ENCODE measurements around the gene HIF1A.
"Not testable (repeated sequence)": the region's sequence is repeated elsewhere in the genome, so short reads cannot be mapped to it uniquely, and the experiment has no call there.

Gene HIF1A

GRCh38 chr14:61675291-61675690, 20.0 kb upstream of the HIF1A start:
- no peak for DNase-seq

GRCh38 chr14:61677479-61677878, 17.8 kb upstream of the HIF1A start:
- no peak for DNase-seq

DNA sequence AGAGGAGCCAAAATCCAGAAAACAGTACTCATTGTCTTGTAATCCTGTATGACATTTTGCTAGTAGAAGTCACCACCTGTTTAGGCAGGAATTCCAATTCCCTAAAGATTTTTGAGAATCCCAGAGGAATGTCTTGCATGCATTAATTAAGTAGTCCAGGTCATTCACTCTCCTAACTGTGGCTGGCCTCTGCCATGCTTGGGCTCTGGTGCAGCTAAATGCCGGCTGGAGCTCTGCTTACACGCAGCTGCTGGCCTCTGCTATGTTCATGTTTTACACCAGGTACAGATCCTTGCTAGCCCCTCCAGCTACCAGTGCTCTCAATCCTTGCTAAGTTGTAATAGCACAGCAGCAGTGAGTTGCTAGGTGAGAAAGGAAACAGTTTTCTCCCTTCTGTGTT, 16.3 kb upstream of the HIF1A start:
- DNase-seq: no peak

DNA sequence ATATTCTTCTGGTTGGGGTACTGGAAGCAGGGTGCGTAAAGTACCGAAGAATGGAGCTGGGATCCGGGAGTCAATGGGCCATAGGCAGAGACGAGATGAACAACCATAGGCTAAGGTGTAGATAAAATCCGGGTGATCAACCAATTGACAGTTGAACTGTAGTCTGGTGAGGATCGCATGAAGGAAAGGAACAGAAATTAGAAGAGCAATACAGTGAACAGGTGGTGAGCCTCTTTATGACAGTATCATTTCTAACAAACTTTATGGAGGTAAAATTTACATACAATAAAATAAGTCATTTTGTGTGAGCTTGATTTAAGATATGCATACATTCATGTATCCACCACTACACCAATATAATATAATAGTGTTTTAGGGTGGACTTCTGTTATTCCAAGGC, 13.9 kb upstream of the HIF1A start:
- no peak for DNase-seq

DNA sequence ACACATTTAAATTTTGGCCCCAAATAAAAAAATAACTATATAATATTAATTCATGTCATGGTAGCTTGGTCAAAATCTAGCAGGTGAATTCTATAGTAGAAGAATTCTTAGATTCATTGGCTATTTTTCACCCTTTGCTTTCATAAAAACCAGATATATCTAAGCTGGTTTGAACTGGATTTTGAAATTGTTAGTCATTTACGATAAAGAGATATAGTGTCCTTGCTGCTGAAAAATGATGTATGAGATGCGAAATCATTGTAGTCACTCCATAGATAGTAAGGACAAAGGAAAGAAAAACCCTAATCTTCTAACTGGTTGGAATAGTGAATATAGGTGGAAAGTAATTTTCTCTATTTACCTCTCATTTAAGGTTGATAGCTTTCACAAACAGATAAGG, 12.2 kb upstream of the HIF1A start:
- DNase-seq: no peak

GRCh38 chr14:61690039-61690438, 5.3 kb upstream of the HIF1A start:
- no peak for DNase-seq

DNA sequence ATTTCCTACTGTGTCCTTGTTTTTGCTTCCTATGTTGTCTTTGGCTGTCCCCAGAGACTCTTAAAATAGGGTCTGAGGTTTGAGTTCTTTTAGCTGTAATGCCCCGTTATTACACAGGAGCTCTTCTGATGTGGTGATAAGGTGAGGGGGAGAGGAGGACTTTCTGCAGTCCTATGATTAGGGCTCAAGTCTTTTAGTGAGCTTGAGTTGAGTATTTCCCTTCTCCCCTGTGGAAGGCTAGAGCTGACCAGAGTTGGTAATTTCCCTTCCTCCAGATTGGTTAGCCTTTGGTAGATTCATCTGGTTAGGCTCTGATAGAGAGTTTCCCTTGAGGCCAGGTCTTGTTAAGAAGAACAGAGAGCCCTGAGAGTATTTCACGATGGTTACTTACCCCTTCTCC, 4.3 kb upstream of the HIF1A start:
- DNase-seq: no peak

- DNase-seq: no peak
Observed at GRCh38 chr14:61691495-61691894, 3.8 kb upstream of the HIF1A start.

DNA sequence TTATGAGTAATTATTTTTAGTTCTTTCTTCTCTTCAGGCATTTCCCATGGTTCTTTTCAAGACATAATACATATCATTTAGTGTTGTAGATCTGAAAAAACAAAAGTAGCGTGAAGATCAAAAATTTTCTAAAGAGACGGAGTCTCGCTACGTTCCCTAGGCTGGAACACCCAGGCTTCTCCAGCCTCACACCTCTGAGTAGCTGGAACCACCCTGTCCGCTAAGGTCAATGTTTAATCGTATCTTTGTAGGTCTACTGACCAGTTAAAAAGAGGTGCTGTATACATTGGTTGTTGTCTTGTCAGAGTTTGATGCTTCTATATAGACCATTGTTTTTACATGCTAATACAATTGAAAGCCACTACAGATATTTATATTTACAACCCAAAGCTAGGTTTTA, 1.3 kb upstream of the HIF1A start:
- DNase-seq: no peak

DNA sequence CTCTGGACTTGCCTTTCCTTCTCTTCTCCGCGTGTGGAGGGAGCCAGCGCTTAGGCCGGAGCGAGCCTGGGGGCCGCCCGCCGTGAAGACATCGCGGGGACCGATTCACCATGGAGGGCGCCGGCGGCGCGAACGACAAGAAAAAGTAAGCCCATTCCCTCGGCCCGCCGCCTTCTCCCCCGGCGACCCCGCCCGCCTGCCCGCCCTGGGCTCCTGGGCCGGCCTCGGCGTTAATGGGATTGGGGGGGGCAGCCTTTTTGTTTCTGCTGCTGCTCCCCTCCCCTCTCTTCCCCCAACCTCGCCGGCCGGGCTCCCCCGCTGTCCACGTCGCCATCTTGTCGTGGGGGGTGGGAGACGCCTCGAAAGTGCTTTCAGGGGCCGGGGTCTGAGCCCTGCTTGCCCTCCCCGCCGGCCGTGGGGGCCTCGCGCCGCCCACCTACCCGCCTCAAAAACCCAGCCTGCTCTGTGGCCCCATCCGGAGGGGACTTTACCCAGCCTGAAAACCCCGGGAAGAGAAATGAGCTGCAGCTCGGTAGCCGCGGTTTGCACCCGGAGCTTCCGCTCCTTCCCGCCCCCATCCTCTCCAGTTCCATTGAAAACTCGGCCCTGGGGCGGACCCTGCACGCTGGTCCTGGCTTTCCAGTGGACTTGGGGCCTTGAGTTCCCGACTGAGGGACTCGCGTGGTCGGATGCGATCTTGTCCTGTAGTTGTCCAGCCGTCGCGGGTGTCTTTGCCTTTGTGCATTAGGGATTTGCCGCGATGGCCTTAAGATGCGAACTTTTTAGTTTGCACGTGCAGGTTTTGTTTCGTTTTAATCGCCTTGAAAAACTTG, 598 bp downstream of the HIF1A start:
- peak; percentile 44 for DNase-seq

GRCh38 chr14:61696753-61697318, 1.5 kb downstream of the HIF1A start:
- DNase-seq: no peak

GRCh38 chr14:61698206-61698980, 3.1 kb downstream of the HIF1A start:
- no peak for DNase-seq

- no peak for DNase-seq
Observed at GRCh38 chr14:61699027-61699426, 3.7 kb downstream of the HIF1A start.

- no peak for DNase-seq
Observed at GRCh38 chr14:61700104-61700886, 5.0 kb downstream of the HIF1A start.

DNA sequence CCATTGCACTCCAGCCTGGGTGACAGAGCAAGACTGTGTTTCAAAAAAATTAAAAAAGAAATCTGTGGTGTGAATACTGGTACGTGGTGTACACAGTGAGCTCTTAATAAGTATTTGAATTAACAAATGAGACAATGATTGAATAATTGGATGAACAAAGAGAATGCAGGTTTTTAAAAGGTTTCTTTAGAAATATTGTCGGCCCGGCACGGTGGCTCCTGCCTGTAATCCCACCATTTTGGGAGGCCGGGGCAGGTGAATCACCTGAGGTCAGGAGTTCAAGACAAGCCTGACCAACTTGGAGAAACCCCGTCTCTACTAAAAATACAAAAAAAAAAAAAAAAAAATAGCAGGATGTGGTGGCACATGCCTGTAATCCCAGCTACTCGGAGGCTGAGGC, 6.6 kb downstream of the HIF1A start:
- no peak for DNase-seq

DNA sequence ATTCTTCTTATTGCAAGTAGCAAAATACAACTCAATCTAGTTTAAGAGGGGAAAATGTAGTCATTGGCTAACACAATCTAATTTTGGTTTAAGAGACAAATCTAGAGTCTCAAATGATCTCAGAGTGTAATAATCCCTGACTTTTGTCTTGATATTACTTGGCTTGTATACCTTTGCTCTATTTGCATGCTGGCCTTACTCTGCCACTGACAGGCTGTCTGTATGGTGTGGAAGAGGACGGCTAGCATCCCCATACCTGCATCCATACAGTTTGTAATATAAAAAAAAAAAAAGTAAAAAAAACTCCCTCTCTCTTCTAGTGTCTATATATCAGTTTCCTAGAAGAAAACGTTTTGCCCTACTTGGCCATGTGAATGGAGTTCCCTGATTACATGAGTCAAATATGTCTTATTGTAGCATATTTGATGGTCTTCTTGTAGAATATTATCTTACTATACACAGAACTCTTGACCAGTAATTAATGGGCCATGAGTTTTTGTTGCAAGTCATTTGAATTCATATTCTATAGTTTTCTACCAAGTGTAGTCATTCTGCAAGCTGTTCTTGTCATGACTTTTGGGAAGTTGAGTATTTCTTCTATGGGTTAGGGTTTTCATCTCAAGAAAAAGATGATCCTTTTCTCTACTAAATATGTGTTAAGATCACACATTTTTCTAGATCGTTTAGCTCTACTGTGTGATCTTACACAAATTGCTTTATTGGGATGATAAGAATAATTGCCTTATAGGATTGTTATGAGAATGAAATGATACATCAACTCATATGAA, 8.2 kb downstream of the HIF1A start:
- DNase-seq: no peak

- DNase-seq: no peak
Observed at GRCh38 chr14:61704554-61704953, 9.2 kb downstream of the HIF1A start.

GRCh38 chr14:61705017-61705416, 9.7 kb downstream of the HIF1A start:
- no peak for DNase-seq

GRCh38 chr14:61706096-61706690, 10.9 kb downstream of the HIF1A start:
- no peak for DNase-seq

DNA sequence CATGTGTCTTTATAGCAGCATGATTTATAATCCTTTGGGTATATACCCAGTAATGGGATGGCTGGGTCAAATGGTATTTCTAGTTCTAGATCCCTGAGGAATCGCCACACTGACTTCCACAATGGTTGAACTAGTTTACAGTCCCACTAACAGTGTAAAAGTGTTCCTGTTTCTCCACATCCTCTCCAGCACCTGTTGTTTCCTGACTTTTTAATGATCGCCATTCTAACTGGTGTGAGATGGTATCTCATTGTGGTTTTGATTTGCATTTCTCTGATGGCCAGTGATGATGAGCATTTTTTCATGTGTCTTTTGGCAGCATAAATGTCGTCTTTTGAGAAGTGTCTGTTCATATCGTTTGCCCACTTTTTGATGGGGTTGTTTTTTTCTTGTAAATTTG, 12.5 kb downstream of the HIF1A start:
- DNase-seq: not testable (repeated sequence)

GRCh38 chr14:61708693-61709092, 13.4 kb downstream of the HIF1A start:
- DNase-seq: not testable (repeated sequence)

All from NCI-H510A treated with DMSO at 0.1 percent for 48 hours (cell line).